Fibroblast of lung (primary cell): Measurements from ENCODE around the gene EEFSEC. TPM values are rescaled to one million over a fixed set of nuclear protein-coding genes. Genes with fewer than 3 reads are reported as not detected.

Experiments
- DNase-seq, 2 donors: peaks; one replicate each; pipeline versions ENCODE4 v3.0.0 to v3.0.0-alpha.2; 2010; ENCODE audit warnings: low read depth in 2 of 2
- H2AFZ ChIP-seq: 2 replicates; pipeline ENCODE4 v1.5.1; 2012; ENCODE audit warnings: low read length, control low read depth, inconsistent platforms
- H3K27ac ChIP-seq: 2 replicates; pipeline ENCODE4 v1.5.1; 2011; ENCODE audit warnings: low read length, control low read depth; ENCODE audit not compliant: insufficient read depth
- H3K27me3 ChIP-seq: 2 replicates; pipeline ENCODE4 v1.5.1; 2011; ENCODE audit warnings: mild to moderate bottlenecking, low read length; ENCODE audit not compliant: control insufficient read depth, insufficient read depth
- H3K36me3 ChIP-seq: 2 replicates; pipeline ENCODE4 v1.5.1; 2011; ENCODE audit warnings: low read length; ENCODE audit not compliant: control insufficient read depth, insufficient read depth
- H3K4me1 ChIP-seq: 2 replicates; pipeline ENCODE4 v1.5.1; 2011; ENCODE audit warnings: low read length; ENCODE audit not compliant: control insufficient read depth, insufficient read depth; ENCODE audit errors: extremely low read depth
- H3K4me2 ChIP-seq: 2 replicates; pipeline ENCODE4 v1.5.1; 2011; ENCODE audit warnings: low read length, control low read depth; ENCODE audit not compliant: insufficient read depth; ENCODE audit errors: extremely low read depth
- H3K4me3 ChIP-seq, 4 experiments: fragments of 200-600 bp in 1 of 4; sonication (generic) in 1 of 4; replicated peaks in 1 of 4; 2 replicates each; pipeline ENCODE4 v1.5.1; 2011 to 2016; ENCODE audit warnings: low read length in 4 of 4, low read depth in 3 of 4, mild to moderate bottlenecking in 3 of 4, control low read depth in 2 of 4, inconsistent platforms in 1 of 4, mixed read lengths in 1 of 4; ENCODE audit not compliant: insufficient read depth in 1 of 4; ENCODE audit errors: control extremely low read depth in 1 of 4
- H3K79me2 ChIP-seq: 2 replicates; pipeline ENCODE4 v1.5.1; 2012; ENCODE audit warnings: mild to moderate bottlenecking, low read length, inconsistent platforms; ENCODE audit not compliant: control insufficient read depth, insufficient read depth
- H3K9ac ChIP-seq: 2 replicates; pipeline ENCODE4 v1.5.1; 2011; ENCODE audit warnings: mild to moderate bottlenecking, low read length, control low read depth; ENCODE audit not compliant: insufficient read depth
- H3K9me3 ChIP-seq: 2 replicates; pipeline ENCODE4 v1.5.1; 2012; ENCODE audit warnings: low read depth, low read length; ENCODE audit not compliant: control insufficient read depth, insufficient read depth
- H4K20me1 ChIP-seq: 2 replicates; pipeline ENCODE4 v1.5.1; 2011; ENCODE audit warnings: low read length; ENCODE audit not compliant: control insufficient read depth, insufficient read depth; ENCODE audit errors: extremely low read depth
- EZH2 ChIP-seq: IDR thresholded peaks from 2 replicates; pipeline ENCODE4 v1.5.1; 2012; ENCODE audit warnings: low read length, control low read depth, mild to moderate bottlenecking; ENCODE audit errors: missing control alignments
- polyA plus RNA-seq, 2 donors: library from polyadenylated mRNA; depleted of rRNA in 1 of 2; stranded (reverse) in 1 of 2; unstranded in 1 of 2; fragments of >200 nt; gene quantifications; 2 replicates each; pipeline ENCODE4 v1.2.1, GENCODE V29; 2011 to 2012; ENCODE audit warnings: missing spikeins in 1 of 2
- total RNA-seq: library from RNA; depleted of rRNA; stranded (reverse); fragments of >200 nt; gene quantifications from 2 replicates; pipeline ENCODE4 v1.2.1, GENCODE V29; 2014
- TF ChIP-seq, protein P1 (sequence below), 2 donors: IDR thresholded peaks in 1 of 2; conservative IDR thresholded peaks in 1 of 2; 1 replicate in 1 of 2; 2 replicates in 1 of 2; pipeline ENCODE4 v1.5.1; 2011 to 2012; ENCODE audit warnings: low read length in 2 of 2, control low read depth in 1 of 2, inconsistent platforms in 1 of 2, low read depth in 1 of 2, mild to moderate bottlenecking in 1 of 2

Gene EEFSEC
- total and polyA plus RNA-seq, 2 donors (not counting 1 experiment from before 2014, with no cell fraction given): 2.6 to 5.0 TPM

GRCh38 chr3:128285967-128286321, 132.7 kb downstream of the EEFSEC start:
- Histone ChIP-seq H3K36me3 (peaks cover 2% of the 10 kb centered on the region), H3K9me3 (no peaks in the 10 kb centered on the region), H3K9ac (no peak overlapping the region), H4K20me1 (no peaks in the 10 kb centered on the region), H3K4me1 (peaks cover 11% of the 10 kb centered on the region), H3K4me3 (no peak overlapping the region), H3K27me3 (no peaks in the 10 kb centered on the region), H3K79me2 (no peaks in the 10 kb centered on the region), H3K27ac (no peak overlapping the region), H2AFZ (no peak overlapping the region), H3K4me2 (no peak overlapping the region)
- no peak for DNase-seq
- TF ChIP-seq, protein P1, sequence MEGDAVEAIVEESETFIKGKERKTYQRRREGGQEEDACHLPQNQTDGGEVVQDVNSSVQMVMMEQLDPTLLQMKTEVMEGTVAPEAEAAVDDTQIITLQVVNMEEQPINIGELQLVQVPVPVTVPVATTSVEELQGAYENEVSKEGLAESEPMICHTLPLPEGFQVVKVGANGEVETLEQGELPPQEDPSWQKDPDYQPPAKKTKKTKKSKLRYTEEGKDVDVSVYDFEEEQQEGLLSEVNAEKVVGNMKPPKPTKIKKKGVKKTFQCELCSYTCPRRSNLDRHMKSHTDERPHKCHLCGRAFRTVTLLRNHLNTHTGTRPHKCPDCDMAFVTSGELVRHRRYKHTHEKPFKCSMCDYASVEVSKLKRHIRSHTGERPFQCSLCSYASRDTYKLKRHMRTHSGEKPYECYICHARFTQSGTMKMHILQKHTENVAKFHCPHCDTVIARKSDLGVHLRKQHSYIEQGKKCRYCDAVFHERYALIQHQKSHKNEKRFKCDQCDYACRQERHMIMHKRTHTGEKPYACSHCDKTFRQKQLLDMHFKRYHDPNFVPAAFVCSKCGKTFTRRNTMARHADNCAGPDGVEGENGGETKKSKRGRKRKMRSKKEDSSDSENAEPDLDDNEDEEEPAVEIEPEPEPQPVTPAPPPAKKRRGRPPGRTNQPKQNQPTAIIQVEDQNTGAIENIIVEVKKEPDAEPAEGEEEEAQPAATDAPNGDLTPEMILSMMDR (conservative IDR thresholded peaks at IDR 0.05 in 1 of 2, IDR thresholded peaks at IDR 0.05 in 1 of 2; ENCODE audit: low read depth in 1 of 2, low read length in 2 of 2): no peak
- no peak for TF ChIP-seq EZH2

- Histone ChIP-seq H3K4me3 (no peak overlapping the region), H3K79me2 (no peaks in the 10 kb centered on the region), H3K36me3 (peaks cover 2% of the 10 kb centered on the region), H3K4me1 (peaks cover 11% of the 10 kb centered on the region), H3K27me3 (no peaks in the 10 kb centered on the region), H3K4me2 (no peak overlapping the region), H2AFZ (no peak overlapping the region), H3K9ac (no peak overlapping the region), H3K9me3 (no peaks in the 10 kb centered on the region), H4K20me1 (no peaks in the 10 kb centered on the region), H3K27ac (no peak overlapping the region)
- no peak for DNase-seq
- TF ChIP-seq, protein P1 (conservative IDR thresholded peaks at IDR 0.05 in 1 of 2, IDR thresholded peaks at IDR 0.05 in 1 of 2; ENCODE audit: low read depth in 1 of 2, low read length in 2 of 2): no peak
- no peak for TF ChIP-seq EZH2
Observed at GRCh38 chr3:128286691-128287090, 133.4 kb downstream of the EEFSEC start.

DNA sequence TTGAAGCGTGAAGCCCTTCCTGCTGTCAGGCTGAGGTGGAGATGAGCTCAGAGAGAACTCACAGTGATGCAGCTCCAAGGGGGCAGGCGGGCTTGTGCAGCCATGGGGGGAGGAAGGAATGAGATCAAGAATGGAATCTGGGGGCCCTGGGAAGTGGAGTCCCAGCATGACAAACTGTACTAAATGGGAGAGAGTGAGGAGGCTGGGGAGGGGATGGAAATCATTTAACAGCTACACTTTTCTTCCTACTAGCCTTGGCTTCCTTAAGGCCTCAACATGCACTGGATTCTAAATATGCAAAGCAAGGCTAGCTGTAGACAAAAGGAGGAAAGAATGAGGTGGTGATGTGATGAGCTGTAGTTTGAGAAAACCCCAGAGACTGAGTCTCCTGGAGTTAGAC, 133.9 kb downstream of the EEFSEC start:
- Histone ChIP-seq H3K4me1 (peaks cover 8% of the 10 kb centered on the region), H3K4me3 (no peak overlapping the region), H3K79me2 (no peaks in the 10 kb centered on the region), H3K4me2 (no peak overlapping the region), H3K27ac (no peak overlapping the region), H3K36me3 (peaks cover 2% of the 10 kb centered on the region), H2AFZ (no peak overlapping the region), H4K20me1 (no peaks in the 10 kb centered on the region), H3K9ac (no peak overlapping the region), H3K9me3 (no peaks in the 10 kb centered on the region), H3K27me3 (no peaks in the 10 kb centered on the region)
- no peak for DNase-seq
- no peak for TF ChIP-seq EZH2
- TF ChIP-seq, protein P1 (conservative IDR thresholded peaks at IDR 0.05 in 1 of 2, IDR thresholded peaks at IDR 0.05 in 1 of 2; ENCODE audit: low read depth in 1 of 2, low read length in 2 of 2): no peak
